GM23338 (cell line): ENCODE measurements around the gene KIF5A. TPM values are rescaled to one million over a fixed set of nuclear protein-coding genes. Genes with fewer than 3 reads are reported as not detected.

Source experiments
- ATAC-seq: fragments of 200-7000 bp; cut with Tn5 transposase; 3 replicates; pipeline ENCODE4 v1.9.1; 2020
- DNase-seq: peaks from one replicate; pipeline ENCODE4 v3.0.0-alpha.2; 2015; ENCODE audit warnings: low spot score
- H2AFZ ChIP-seq: fragments of 200-600 bp; sonication (generic); 2 replicates; pipeline ENCODE4 v1.8.0; 2016; ENCODE audit warnings: antibody characterized with exemption, mild to moderate bottlenecking, moderate library complexity
- H3F3A ChIP-seq: fragments of 200-600 bp; sonication (generic); replicated peaks from 2 replicates; pipeline ENCODE4 v1.8.0; 2017; ENCODE audit warnings: antibody characterized with exemption, mixed run types, low read depth
- H3K27ac ChIP-seq: fragments of 200-600 bp; sonication (generic); 2 replicates; pipeline ENCODE4 v1.6.1; 2016; ENCODE audit warnings: low read depth
- H3K27me3 ChIP-seq: fragments of 200-600 bp; sonication (generic); 2 replicates; pipeline ENCODE4 v1.8.0; 2016; ENCODE audit warnings: mild to moderate bottlenecking, mixed run types, moderate library complexity; ENCODE audit not compliant: insufficient read depth
- H3K36me3 ChIP-seq: fragments of 200-600 bp; sonication (generic); 2 replicates; pipeline ENCODE4 v1.8.0; 2016; ENCODE audit warnings: mild to moderate bottlenecking; ENCODE audit not compliant: insufficient read depth
- H3K4me1 ChIP-seq: fragments of 200-600 bp; sonication (generic); 2 replicates; pipeline ENCODE4 v1.8.0; 2016; ENCODE audit warnings: mild to moderate bottlenecking, moderate library complexity; ENCODE audit not compliant: insufficient read depth
- H3K4me2 ChIP-seq: fragments of 200-600 bp; sonication (generic); 2 replicates; pipeline ENCODE4 v1.7.1; 2017; ENCODE audit warnings: mixed run types
- H3K4me3 ChIP-seq: fragments of 200-600 bp; sonication (generic); 2 replicates; pipeline ENCODE4 v1.6.1; 2016; ENCODE audit warnings: mixed run types
- H3K79me2 ChIP-seq: fragments of 200-600 bp; sonication (generic); replicated peaks from 2 replicates; pipeline ENCODE4 v1.8.0; 2017; ENCODE audit warnings: mild to moderate bottlenecking; ENCODE audit not compliant: insufficient read depth
- H3K9me2 ChIP-seq: fragments of 200-600 bp; sonication (generic); 2 replicates; pipeline ENCODE4 v1.8.0; 2017; ENCODE audit not compliant: insufficient read depth
- H4K20me1 ChIP-seq: fragments of 200-600 bp; sonication (generic); replicated peaks from 2 replicates; pipeline ENCODE4 v1.8.0; 2017; ENCODE audit warnings: mild to moderate bottlenecking; ENCODE audit not compliant: insufficient read depth
- H3K27ac Mint-ChIP-seq: 2 replicates; pipeline ENCODE4 v1.8.0; 2020; ENCODE audit warnings: inconsistent platforms, mild to moderate bottlenecking, moderate library complexity, mixed read lengths
- H3K27me3 Mint-ChIP-seq: 3 replicates; pipeline ENCODE4 v1.8.0; 2022; ENCODE audit warnings: low read depth, mild to moderate bottlenecking, moderate library complexity, mixed read lengths, inconsistent platforms; ENCODE audit not compliant: insufficient read depth, poor library complexity
- H3K36me3 Mint-ChIP-seq: 3 replicates; pipeline ENCODE4 v1.8.0; 2021; ENCODE audit warnings: low read depth, mild to moderate bottlenecking, inconsistent platforms, moderate library complexity, mixed read lengths
- H3K4me1 Mint-ChIP-seq: 3 replicates; pipeline ENCODE4 v1.8.0; 2020; ENCODE audit warnings: mild to moderate bottlenecking, inconsistent platforms, mixed read lengths
- H3K4me3 Mint-ChIP-seq: 3 replicates; pipeline ENCODE4 v1.8.0; 2021; ENCODE audit warnings: moderate library complexity, mild to moderate bottlenecking, inconsistent platforms, mixed read lengths
- H3K9me3 Mint-ChIP-seq: 3 replicates; pipeline ENCODE4 v1.8.0; 2020; ENCODE audit warnings: moderate library complexity, mild to moderate bottlenecking, inconsistent platforms, mixed read lengths
- CREB1 ChIP-seq: fragments of 250-450 bp; sonication (Bioruptor Pico); IDR thresholded peaks from 2 replicates; pipeline ENCODE4 v1.5.0; 2020; ENCODE audit warnings: low read depth, mild to moderate bottlenecking, moderate library complexity
- ETS1 ChIP-seq: IDR thresholded peaks from 2 replicates; pipeline ENCODE4 v1.6.1; 2016; ENCODE audit warnings: antibody characterized with exemption
- EZH2 ChIP-seq: fragments of 200-600 bp; sonication (generic); IDR thresholded peaks from one replicate; pipeline ENCODE4 v1.8.0; 2017; ENCODE audit warnings: antibody characterized with exemption, mild to moderate bottlenecking, low read depth; ENCODE audit not compliant: unreplicated experiment
- EZH2phosphoT487 ChIP-seq: fragments of 200-600 bp; sonication (generic); IDR thresholded peaks from one replicate; pipeline ENCODE4 v1.8.1; 2018; ENCODE audit warnings: antibody characterized with exemption; ENCODE audit not compliant: unreplicated experiment
- JUNB ChIP-seq: IDR thresholded peaks from one replicate; pipeline ENCODE4 v1.6.1; 2016; ENCODE audit warnings: antibody characterized with exemption; ENCODE audit not compliant: unreplicated experiment
- NANOG ChIP-seq: IDR thresholded peaks from 2 replicates; pipeline ENCODE4 v1.6.1; 2016; ENCODE audit warnings: antibody characterized with exemption, borderline replicate concordance
- POLR2AphosphoS5 ChIP-seq: IDR thresholded peaks from 2 replicates; pipeline ENCODE4 v1.6.1; 2016; ENCODE audit warnings: antibody characterized with exemption, low read depth
- REST ChIP-seq: IDR thresholded peaks from one replicate; pipeline ENCODE4 v1.6.1; 2018; ENCODE audit warnings: antibody characterized with exemption; ENCODE audit not compliant: unreplicated experiment
- STAT1 ChIP-seq: IDR thresholded peaks from one replicate; pipeline ENCODE4 v1.6.1; 2016; ENCODE audit warnings: antibody characterized with exemption; ENCODE audit not compliant: unreplicated experiment
- ZNF114 ChIP-seq: fragments of 250-450 bp; sonication (Bioruptor Pico); IDR thresholded peaks from 2 replicates; pipeline ENCODE4 v1.5.0; 2020; ENCODE audit warnings: mild to moderate bottlenecking, moderate library complexity
- ZNF331 ChIP-seq: fragments of 250-450 bp; sonication (Bioruptor Pico); IDR thresholded peaks from 2 replicates; pipeline ENCODE4 v1.5.0; 2020; ENCODE audit warnings: low read depth, mild to moderate bottlenecking, moderate library complexity
- ZNF462 ChIP-seq: fragments of 250-450 bp; sonication (Bioruptor Pico); IDR thresholded peaks from 2 replicates; pipeline ENCODE4 v1.5.0; 2020; ENCODE audit warnings: mild to moderate bottlenecking, moderate library complexity
- polyA plus RNA-seq: library from polyadenylated mRNA; unstranded; fragments of >200 nt; fragmentation: Nextera tagmentation; extraction: Ambion mirVana; gene quantifications from 2 replicates; pipeline ENCODE4 v1.2.1, GENCODE V29; 2016
- total RNA-seq: library from RNA; depleted of rRNA; stranded (reverse); fragments of >200 nt; shearing (Covaris generic); gene quantifications from 2 replicates; pipeline ENCODE4 v1.2.3, GENCODE V29; 2014
- TF ChIP-seq, protein P1 (sequence below), 2 experiments: fragments of 200-600 bp in 1 of 2; sonication (generic) in 1 of 2; conservative IDR thresholded peaks; 2 replicates each; pipeline versions ENCODE4 v1.5.1 to v1.6.1; 2016 to 2017; ENCODE audit warnings: antibody characterized with exemption in 2 of 2, low read depth in 2 of 2, mild to moderate bottlenecking in 2 of 2, moderate library complexity in 1 of 2

KIF5A gene
- total and polyA plus RNA-seq, 2 experiments from 2014 or later = 11.1 to 21.3 TPM

DNA sequence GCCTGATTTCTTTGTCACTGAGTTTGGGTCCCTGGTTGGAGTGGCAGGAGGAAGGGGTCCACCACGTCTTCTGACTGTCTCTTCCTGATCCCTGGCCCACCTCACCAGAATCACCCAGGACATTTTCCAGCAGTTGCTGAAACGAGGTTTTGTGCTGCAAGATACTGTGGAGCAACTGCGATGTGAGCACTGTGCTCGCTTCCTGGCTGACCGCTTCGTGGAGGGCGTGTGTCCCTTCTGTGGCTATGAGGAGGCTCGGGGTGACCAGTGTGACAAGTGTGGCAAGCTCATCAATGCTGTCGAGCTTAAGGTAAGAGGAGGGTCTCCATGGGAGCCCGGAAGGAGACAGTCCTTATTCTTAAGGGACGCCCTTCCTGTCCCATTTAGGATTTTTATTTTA lies 49.6 kb upstream of the KIF5A start:
- Histone ChIP-seq H3K27me3 (no peaks in the 10 kb centered on the region), H4K20me1 (peaks cover 34% of the 10 kb centered on the region), H3K36me3 (peaks cover 88% of the 10 kb centered on the region), H3K79me2 (peaks cover 15% of the 10 kb centered on the region), H3K4me3 (no peak overlapping the region), H3K9me2 (no peaks in the 10 kb centered on the region), H2AFZ (no peak overlapping the region), H3K4me1 (no peaks in the 10 kb centered on the region), H3K4me2 (no peak overlapping the region), H3F3A (peaks cover 45% of the 10 kb centered on the region), H3K27ac (no peak overlapping the region)
- ATAC-seq = no peak
- Mint-ChIP-seq H3K27me3 (peaks cover 14% of the 10 kb centered on the region), H3K27ac (no peak overlapping the region), H3K4me3 (no peak overlapping the region), H3K36me3 (peaks cover 100% of the 10 kb centered on the region), H3K4me1 (peaks cover 2% of the 10 kb centered on the region; the same call in 2 of the 3 replicates), H3K9me3 (no peaks in the 10 kb centered on the region)
- no peak for TF ChIP-seq NANOG
- no peak for TF ChIP-seq ZNF462 (CRISPR knock-in tag)
- no peak for TF ChIP-seq ZNF331 (CRISPR knock-in tag)
- TF ChIP-seq ZNF114 (CRISPR knock-in tag) = no peak
- no peak for TF ChIP-seq JUNB
- TF ChIP-seq STAT1 = no peak
- no peak; the same call in 1 of the 2 replicates for TF ChIP-seq POLR2AphosphoS5
- TF ChIP-seq REST = no peak
- no peak for TF ChIP-seq CREB1 (CRISPR knock-in tag)
- TF ChIP-seq EZH2phosphoT487 = no peak
- TF ChIP-seq ETS1 = no peak
- TF ChIP-seq, protein P1, sequence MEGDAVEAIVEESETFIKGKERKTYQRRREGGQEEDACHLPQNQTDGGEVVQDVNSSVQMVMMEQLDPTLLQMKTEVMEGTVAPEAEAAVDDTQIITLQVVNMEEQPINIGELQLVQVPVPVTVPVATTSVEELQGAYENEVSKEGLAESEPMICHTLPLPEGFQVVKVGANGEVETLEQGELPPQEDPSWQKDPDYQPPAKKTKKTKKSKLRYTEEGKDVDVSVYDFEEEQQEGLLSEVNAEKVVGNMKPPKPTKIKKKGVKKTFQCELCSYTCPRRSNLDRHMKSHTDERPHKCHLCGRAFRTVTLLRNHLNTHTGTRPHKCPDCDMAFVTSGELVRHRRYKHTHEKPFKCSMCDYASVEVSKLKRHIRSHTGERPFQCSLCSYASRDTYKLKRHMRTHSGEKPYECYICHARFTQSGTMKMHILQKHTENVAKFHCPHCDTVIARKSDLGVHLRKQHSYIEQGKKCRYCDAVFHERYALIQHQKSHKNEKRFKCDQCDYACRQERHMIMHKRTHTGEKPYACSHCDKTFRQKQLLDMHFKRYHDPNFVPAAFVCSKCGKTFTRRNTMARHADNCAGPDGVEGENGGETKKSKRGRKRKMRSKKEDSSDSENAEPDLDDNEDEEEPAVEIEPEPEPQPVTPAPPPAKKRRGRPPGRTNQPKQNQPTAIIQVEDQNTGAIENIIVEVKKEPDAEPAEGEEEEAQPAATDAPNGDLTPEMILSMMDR (conservative IDR thresholded peaks at IDR 0.05; ENCODE audit: low read depth in 2 of 2) = no peak
- TF ChIP-seq EZH2 = no peak
- DNase-seq = no peak
